H1 (cell line): ENCODE results near the gene GDF2. TPM values are rescaled to one million over a fixed set of nuclear protein-coding genes. Genes with fewer than 3 reads are reported as not detected.

Experiments
- CTCF ChIA-PET: fragments of 300-600 bp; sonication (Branson Sonifier 250); formaldehyde crosslinking; loops from one replicate; lab custom pipeline; 2021; ENCODE audit not compliant: partially characterized antibody; lab: Charles Lee
- POLR2A ChIA-PET: fragments of 300-600 bp; sonication (Branson Sonifier 250); formaldehyde crosslinking; loops from one replicate; lab custom pipeline; 2021; ENCODE audit warnings: inconsistent platforms; ENCODE audit not compliant: partially characterized antibody; lab: Charles Lee
- DNase-seq, 2 experiments: peaks; one replicate each; pipeline versions ENCODE4 v3.0.0 to v3.0.0-alpha.2; 2010 to 2022; ENCODE audit warnings: low spot score in 2 of 2, low read depth in 1 of 2, mixed read lengths in 1 of 2
- FAIRE-seq: peaks from 2 replicates; lab custom pipeline; 2011; peaks lifted over from hg19 to GRCh38; lab: Jason Lieb, UNC
- H2AFZ ChIP-seq: 2 replicates; pipeline ENCODE4 v1.8.1; 2012; ENCODE audit warnings: low read length, inconsistent platforms
- H2AK5ac ChIP-seq: 2 replicates; pipeline ENCODE4 v1.6.1; 2013; ENCODE audit warnings: low read depth, low read length
- H2BK120ac ChIP-seq: replicated peaks from 2 replicates; pipeline ENCODE3; 2013; ENCODE audit warnings: low read depth, low read length, inconsistent platforms
- H2BK12ac ChIP-seq: 2 replicates; pipeline ENCODE4 v1.6.1; 2013; ENCODE audit warnings: low read depth, low read length
- H2BK15ac ChIP-seq: 2 replicates; pipeline ENCODE4 v1.6.1; 2013; ENCODE audit warnings: low read length
- H2BK20ac ChIP-seq: 2 replicates; pipeline ENCODE4 v1.6.1; 2013; ENCODE audit warnings: low read length
- H2BK5ac ChIP-seq: 2 replicates; pipeline ENCODE4 v1.6.1; 2013; ENCODE audit warnings: low read depth, low read length
- H3K14ac ChIP-seq: 2 replicates; pipeline ENCODE4 v1.6.1; 2013; ENCODE audit warnings: inconsistent platforms; ENCODE audit not compliant: insufficient read length
- H3K18ac ChIP-seq: 2 replicates; pipeline ENCODE4 v1.6.1; 2013; ENCODE audit warnings: low read length; ENCODE audit errors: extremely low read depth
- H3K23ac ChIP-seq: 2 replicates; pipeline ENCODE4 v1.6.1; 2013; ENCODE audit warnings: inconsistent platforms; ENCODE audit not compliant: insufficient read length
- H3K23me2 ChIP-seq: 2 replicates; pipeline ENCODE4 v1.6.1; 2013; ENCODE audit warnings: low read depth, low read length
- H3K27ac ChIP-seq: 2 replicates; pipeline ENCODE4 v1.6.1; 2011; ENCODE audit warnings: low read depth, low read length, inconsistent platforms
- H3K27me3 ChIP-seq, 4 experiments: replicated peaks in 1 of 4; 1 replicate in 1 of 4; 2 replicates in 3 of 4; pipeline versions ENCODE4 v1.6.1 to v1.8.1; 2011 to 2013; ENCODE audit warnings: low read length in 3 of 4, mild to moderate bottlenecking in 3 of 4, inconsistent platforms in 2 of 4, mixed read lengths in 2 of 4, moderate library complexity in 1 of 4; ENCODE audit not compliant: control insufficient read depth in 3 of 4, insufficient read depth in 3 of 4; ENCODE audit errors: extremely low read depth in 1 of 4
- H3K36me3 ChIP-seq, 4 experiments: 2 replicates each; pipeline versions ENCODE4 v1.6.1 to v1.8.1; 2011 to 2013; ENCODE audit warnings: mild to moderate bottlenecking in 4 of 4, low read length in 3 of 4, moderate library complexity in 2 of 4, control low read depth in 1 of 4, inconsistent platforms in 1 of 4; ENCODE audit not compliant: insufficient read depth in 4 of 4, control insufficient read depth in 2 of 4
- H3K4ac ChIP-seq: replicated peaks from 2 replicates; pipeline ENCODE3; 2013; ENCODE audit warnings: low read length, low read depth, mixed read lengths, inconsistent platforms; ENCODE audit not compliant: insufficient read length
- H3K4me1 ChIP-seq, 4 experiments: replicated peaks in 1 of 4; 1 replicate in 1 of 4; 2 replicates in 3 of 4; pipeline versions ENCODE4 v1.6.1 to v1.8.1; 2011 to 2013; ENCODE audit warnings: low read length in 3 of 4, inconsistent platforms in 2 of 4, mixed read lengths in 1 of 4; ENCODE audit not compliant: insufficient read depth in 4 of 4, control insufficient read depth in 3 of 4
- H3K4me2 ChIP-seq, 2 experiments: 2 replicates each; pipeline versions ENCODE4 v1.6.1 to v1.8.1; 2011 to 2013; ENCODE audit warnings: low read depth in 2 of 2, low read length in 2 of 2, control low read depth in 1 of 2, inconsistent platforms in 1 of 2, mild to moderate bottlenecking in 1 of 2; ENCODE audit not compliant: insufficient read depth in 1 of 2
- H3K4me3 ChIP-seq, 4 experiments: fragments of 200-600, 300-600 bp in 1 of 4; sonication (generic), shearing (Covaris generic), sonication (Bioruptor Twin) in 1 of 4; 2 replicates each; pipeline versions ENCODE4 v1.5.1 to v1.8.1; 2011 to 2016; ENCODE audit warnings: low read length in 4 of 4, low read depth in 3 of 4, control low read depth in 2 of 4, inconsistent platforms in 2 of 4, mild to moderate bottlenecking in 2 of 4, mixed read lengths in 1 of 4, moderate library complexity in 1 of 4; ENCODE audit not compliant: insufficient read depth in 2 of 4; ENCODE audit errors: extremely low read depth in 1 of 4
- H3K56ac ChIP-seq: replicated peaks from 2 replicates; pipeline ENCODE3; 2013; ENCODE audit warnings: low read depth, mild to moderate bottlenecking, mixed read lengths, low read length, inconsistent platforms; ENCODE audit not compliant: insufficient read length
- H3K79me1 ChIP-seq: 2 replicates; pipeline ENCODE4 v1.6.1; 2013; ENCODE audit warnings: low read depth, low read length, control low read depth
- H3K79me2 ChIP-seq, 2 experiments: 2 replicates each; pipeline versions ENCODE4 v1.6.1 to v1.8.1; 2012 to 2013; ENCODE audit warnings: low read length in 2 of 2, mild to moderate bottlenecking in 2 of 2, inconsistent platforms in 1 of 2; ENCODE audit not compliant: insufficient read depth in 2 of 2, control insufficient read depth in 1 of 2
- H3K9ac ChIP-seq, 4 experiments: replicated peaks in 1 of 4; 1 replicate in 1 of 4; 2 replicates in 3 of 4; pipeline versions ENCODE4 v1.6.1 to v1.8.1; 2011 to 2013; ENCODE audit warnings: low read depth in 3 of 4, low read length in 3 of 4, control low read depth in 2 of 4, mild to moderate bottlenecking in 2 of 4, moderate library complexity in 2 of 4, inconsistent platforms in 1 of 4; ENCODE audit errors: extremely low read depth in 1 of 4
- H3K9me3 ChIP-seq, 2 experiments: 2 replicates each; pipeline versions ENCODE4 v1.6.1 to v1.8.1; 2012 to 2013; ENCODE audit warnings: mild to moderate bottlenecking in 2 of 2, moderate library complexity in 2 of 2, control low read depth in 1 of 2, inconsistent platforms in 1 of 2, low read depth in 1 of 2, low read length in 1 of 2, mixed read lengths in 1 of 2; ENCODE audit not compliant: insufficient read depth in 2 of 2
- H4K20me1 ChIP-seq, 2 experiments: replicated peaks in 1 of 2; 2 replicates each; pipeline versions ENCODE3 to v1.8.1; 2011 to 2013; ENCODE audit warnings: inconsistent platforms in 2 of 2, low read length in 2 of 2, mild to moderate bottlenecking in 1 of 2; ENCODE audit not compliant: insufficient read depth in 2 of 2, control insufficient read depth in 1 of 2
- H4K5ac ChIP-seq: 2 replicates; pipeline ENCODE4 v1.6.1; 2013; ENCODE audit warnings: low read length, low read depth, mixed read lengths, inconsistent platforms; ENCODE audit not compliant: insufficient read length
- H4K8ac ChIP-seq: 2 replicates; pipeline ENCODE4 v1.8.0; 2013; ENCODE audit warnings: mild to moderate bottlenecking, moderate library complexity, low read length, inconsistent platforms; ENCODE audit not compliant: insufficient read depth; ENCODE audit errors: extremely low read depth
- H4K91ac ChIP-seq: replicated peaks from 2 replicates; pipeline ENCODE3; 2013; ENCODE audit warnings: low read length, mixed read lengths, inconsistent platforms; ENCODE audit not compliant: insufficient read length
- BRCA1 ChIP-seq: IDR thresholded peaks from 2 replicates; pipeline ENCODE4 v1.6.1; 2012; ENCODE audit warnings: low read depth, low read length, improper control_type of control experiment
- CBX5 ChIP-seq: fragments of 300-800, 300-1000 bp; sonication (generic); IDR thresholded peaks from 2 replicates; pipeline ENCODE4 v1.7.1; 2016; ENCODE audit warnings: antibody characterized with exemption, low read length, low read depth
- CHD1 ChIP-seq: IDR thresholded peaks from 2 replicates; pipeline ENCODE4 v1.6.1; 2012; ENCODE audit warnings: low read depth, low read length, improper control_type of control experiment
- EGR1 ChIP-seq: IDR thresholded peaks from 2 replicates; pipeline ENCODE4 v1.6.1; 2011; ENCODE audit warnings: low read depth, low read length, borderline replicate concordance
- EP300 ChIP-seq, 2 experiments: IDR thresholded peaks; 1 replicate in 1 of 2; 2 replicates in 1 of 2; pipeline ENCODE4 v1.6.1; 2011 to 2012; ENCODE audit warnings: low read depth in 2 of 2, low read length in 2 of 2, mild to moderate bottlenecking in 2 of 2, borderline replicate concordance in 1 of 2, inconsistent platforms in 1 of 2, moderate library complexity in 1 of 2
- EZH2 ChIP-seq: fragments of 200-600 bp; sonication (generic); IDR thresholded peaks from 2 replicates; pipeline ENCODE4 v1.7.1; 2012; ENCODE audit warnings: low read depth, mild to moderate bottlenecking, moderate library complexity, low read length, inconsistent platforms; ENCODE audit not compliant: severe bottlenecking
- HDAC2 ChIP-seq, 2 experiments: fragments of 300-600 bp in 1 of 2; sonication (generic) in 1 of 2; IDR thresholded peaks; 2 replicates each; pipeline ENCODE4 v1.6.1; 2011 to 2012; ENCODE audit warnings: low read depth in 2 of 2, low read length in 2 of 2, mild to moderate bottlenecking in 2 of 2, moderate library complexity in 2 of 2, borderline replicate concordance in 1 of 2, inconsistent platforms in 1 of 2
- JUND ChIP-seq: IDR thresholded peaks from 2 replicates; pipeline ENCODE4 v1.6.1; 2011; ENCODE audit warnings: mild to moderate bottlenecking, improper control_type of control experiment, low read length
- MAX ChIP-seq: IDR thresholded peaks from 2 replicates; pipeline ENCODE4 v1.6.1; 2012; ENCODE audit warnings: inconsistent platforms
- PHF8 ChIP-seq: fragments of 200-600 bp; sonication (generic); conservative IDR thresholded peaks from 2 replicates; pipeline ENCODE4 v1.7.1; 2012; ENCODE audit warnings: low read depth, mild to moderate bottlenecking, inconsistent platforms, low read length, moderate library complexity
- POLR2AphosphoS5 ChIP-seq: IDR thresholded peaks from 2 replicates; pipeline ENCODE4 v1.6.1; 2011; ENCODE audit warnings: low read depth, low read length
- RBBP5 ChIP-seq: IDR thresholded peaks from 2 replicates; pipeline ENCODE4 v1.7.1; 2012; ENCODE audit warnings: low read depth, mild to moderate bottlenecking, inconsistent platforms, low read length, moderate library complexity, borderline replicate concordance
- WGBS, 2 experiments: shearing (Covaris generic) in 1 of 2; methylation state at CpG; one replicate each; pipeline versions ENCODE4 v1.1.6 to v1.1.7; 2013 to 2015; ENCODE audit warnings: low lambda C conversion rate in 2 of 2, mixed read lengths in 2 of 2, inconsistent platforms in 1 of 2, low coverage in 1 of 2, missing lambda C conversion rate in 1 of 2; ENCODE audit not compliant: insufficient replicate concordance in 2 of 2, insufficient coverage in 1 of 2, insufficient read length in 1 of 2; ENCODE audit errors: extremely low coverage in 1 of 2, missing lambda C conversion rate in 1 of 2; 5-methylcytosine and 5-hydroxymethylcytosine counted together
- polyA plus RNA-seq, 7 experiments: library from polyadenylated mRNA; depleted of rRNA in 3 of 7; stranded (reverse) in 5 of 7; unstranded in 2 of 7; fragments of >200 nt in 5 of 7; fragments of 200-250 nt in 2 of 7; gene quantifications; 1 replicate in 5 of 7; 2 replicates in 1 of 7; 4 replicates in 1 of 7; pipeline versions ENCODE4 v1.2.1 to v1.2.3, GENCODE V29; 2011 to 2013; ENCODE audit warnings: missing spikeins in 2 of 7, mixed read lengths in 2 of 7
- total RNA-seq: library from RNA; stranded (reverse); fragmentation: NEBNext Ultra II Directional; extraction: Animal tissue kit (Norgen Biotek cat#: 25700); gene quantifications from 2 replicates; pipeline ENCODE4 v1.2.1, GENCODE V29; 2021

The GDF2 gene
- total and polyA plus RNA-seq, 2 of the 8 experiments (the other 6 are each of a cell fraction or from before 2014, with no cell fraction given) = not detected

GRCh38 chr10:47276576-47277351 lies 45.5 kb upstream of the GDF2 start:
- Histone ChIP-seq H2BK20ac (no peak overlapping the region), H3K79me2 (no peaks in the 10 kb centered on the region), H3K79me1 (no peaks in the 10 kb centered on the region), H3K18ac (no peak overlapping the region), H3K9me3 (peaks cover 0 to 6% of the 10 kb centered on the region in 2 experiments; a peak in 2 of 4 replicates), H3K56ac (no peak overlapping the region), H3K36me3 (no peaks in the 10 kb centered on the region), H4K5ac (no peak overlapping the region), H3K23me2 (no peaks in the 10 kb centered on the region), H2BK15ac (no peak overlapping the region), H3K23ac (no peak overlapping the region), H3K27ac (no peak overlapping the region), H3K27me3 (no peaks in the 10 kb centered on the region), H2BK12ac (no peak overlapping the region), H3K4me3 (no peak overlapping the region), H3K4me1 (no peaks in the 10 kb centered on the region; a peak in 1 of 7 replicates), H3K4me2 (no peak overlapping the region), H2BK120ac (no peak overlapping the region), H4K20me1 (no peaks in the 10 kb centered on the region), H4K8ac (no peak overlapping the region), H4K91ac (no peak overlapping the region), H3K14ac (no peak overlapping the region), H3K9ac (no peak overlapping the region), H2AFZ (0 out of 2 replicates have a peak overlapping the region, but pooled peaks have one; percentile 9), H3K4ac (no peak overlapping the region), H2BK5ac (peak overlapping the region; percentile 2; the same call in 1 of the 2 replicates), H2AK5ac (no peak overlapping the region)
- no peak for FAIRE-seq
- DNase-seq = peak in 1 of 2 experiments; percentile 14
- 83% methylated on average over 11 of the region's 11 CpGs; no CpG with 5 or more reads in 1 of the 2 experiments for WGBS, 2 experiments
- ChIA-PET CTCF (interaction anchor here (0.6 to 3.5 kb wide), 8 partner anchors 8 to 229 kb away, joined by 3 to 12 read pairs (median 4); no protein-coding TSS in a partner anchor), POLR2A (no interaction called here)
- TF ChIP-seq MAX (no peak), EP300 (IDR thresholded peaks at IDR 0.05; ENCODE audit: borderline replicate concordance in 1 of 2, low read depth in 2 of 2, low read length in 2 of 2) (no peak), RBBP5 (no peak), CHD1 (no peak), POLR2AphosphoS5 (no peak), HDAC2 (IDR thresholded peaks at IDR 0.05; ENCODE audit: borderline replicate concordance in 1 of 2, low read depth in 2 of 2, low read length in 2 of 2) (no peak), EGR1 (no peak), EZH2 (no peak), JUND (no peak), BRCA1 (no peak), CBX5 (no peak), PHF8 (no peak)
